SK-N-MC (cell line): ENCODE data around the gene MYO7A.

Experiments used
- EZH2 ChIP-seq: fragments of 200-600 bp; sonication (generic); IDR thresholded peaks from one replicate; pipeline ENCODE4 v1.6.1; 2017; ENCODE audit warnings: antibody characterized with exemption
- POLR2AphosphoS5 ChIP-seq: IDR thresholded peaks from 2 replicates; pipeline ENCODE4 v1.6.1; 2012; ENCODE audit warnings: mild to moderate bottlenecking, low read depth, low read length, borderline replicate concordance

DNA sequence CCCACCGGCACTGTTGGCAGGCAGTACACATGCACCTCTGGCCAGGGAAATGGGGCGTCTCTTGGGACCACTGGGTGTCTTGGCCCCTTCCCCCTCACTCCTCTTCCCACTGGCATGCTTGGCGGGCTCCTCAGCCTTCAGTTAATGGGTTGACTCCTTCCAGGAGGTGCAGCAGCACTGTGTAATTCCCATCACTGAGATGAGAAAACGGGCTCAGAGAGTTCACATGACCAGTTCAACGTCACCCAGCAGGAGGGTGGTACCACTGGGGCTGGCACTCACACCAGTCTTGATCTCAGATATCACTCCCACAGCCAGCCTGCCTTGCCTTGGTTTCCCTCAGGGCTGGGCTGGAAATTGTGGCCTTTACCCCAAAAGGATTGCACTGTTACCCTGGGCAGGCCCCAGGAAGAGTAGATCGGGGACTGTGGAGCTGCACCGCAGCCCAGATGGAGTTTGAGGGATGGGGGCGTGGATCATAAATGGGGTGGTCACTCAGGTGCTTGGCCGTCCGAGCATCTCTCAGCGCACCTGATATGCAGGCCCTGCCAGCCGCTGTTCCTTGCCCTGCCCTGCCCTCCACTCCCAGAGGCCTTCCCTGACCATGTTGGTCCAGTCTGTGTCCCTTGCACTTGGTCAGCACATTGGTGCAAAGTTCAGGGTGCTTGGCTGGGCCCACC lies 44.3 kb upstream of the MYO7A start:
- no peak for TF ChIP-seq EZH2
- TF ChIP-seq POLR2AphosphoS5: no peak
